K562 (cell line): ENCODE results near the gene URAD. TPM values are rescaled to one million over a fixed set of nuclear protein-coding genes. Genes with fewer than 3 reads are reported as not detected.

ENCODE experiments used
- ATAC-seq: fragments of 200-7000 bp; cut with Tn5 transposase; 3 replicates; pipeline ENCODE4 v1.9.1; 2020; ENCODE audit warnings: moderate library complexity
- BruUV-seq: library from RNA; stranded (reverse); fragments of 400-500 nt; replicated peaks from 2 replicates; lab custom pipeline; 2021; lab: Mats Ljungman, UMichigan
- CTCF ChIA-PET: fragments of 300-600 bp; formaldehyde crosslinking; extraction: SDS; loops from one replicate; lab custom pipeline; 2021; ENCODE audit warnings: low intra/inter-chr PET ratio; lab: Yijun Ruan, JAX
- POLR2A ChIA-PET: fragments of 300-600, 350-650 bp; sonication (Branson Sonifier 250); formaldehyde crosslinking; extraction: SDS; loops from one replicate; lab custom pipeline; 2021; ENCODE audit warnings: antibody characterized with exemption, inconsistent platforms; lab: Yijun Ruan, JAX
- DNase-seq, 4 experiments: peaks; one replicate each; pipeline versions ENCODE4 v3.0.0 to v3.0.0-alpha.2; 2011 to 2018; ENCODE audit warnings: low spot score in 3 of 4, mixed read lengths in 3 of 4; ENCODE audit errors: extremely low read depth in 1 of 4
- FAIRE-seq: peaks from 2 replicates; lab custom pipeline; 2011; peaks lifted over from hg19 to GRCh38; lab: Jason Lieb, UNC
- H2AFZ ChIP-seq: 2 replicates; pipeline ENCODE4 v1.6.0; 2011; ENCODE audit warnings: low read depth, low read length, control low read depth, inconsistent platforms
- H3K27ac ChIP-seq: fragments of 200-600 bp; 3 replicates; pipeline ENCODE4 v1.8.0; 2011; ENCODE audit warnings: low read depth, mild to moderate bottlenecking, control low read depth, inconsistent platforms, low read length, moderate library complexity, mixed read lengths; ENCODE audit errors: extremely low read depth
- H3K27me3 ChIP-seq, 2 experiments: fragments of 300-600 bp in 1 of 2; 2 replicates in 1 of 2; 3 replicates in 1 of 2; pipeline versions ENCODE4 v1.6.0 to v1.8.0; 2011; ENCODE audit warnings: inconsistent platforms in 2 of 2, low read length in 2 of 2, mild to moderate bottlenecking in 1 of 2, mixed read lengths in 1 of 2, moderate library complexity in 1 of 2; ENCODE audit not compliant: control insufficient read depth in 2 of 2, insufficient read depth in 2 of 2
- H3K36me3 ChIP-seq: fragments of 300-600 bp; 3 replicates; pipeline ENCODE4 v1.8.0; 2011; ENCODE audit warnings: mild to moderate bottlenecking, low read length, inconsistent platforms; ENCODE audit not compliant: control insufficient read depth, insufficient read depth
- H3K4me1 ChIP-seq, 2 experiments: fragments of 200-600 bp in 1 of 2; replicated peaks in 1 of 2; 2 replicates in 1 of 2; 3 replicates in 1 of 2; pipeline versions ENCODE4 v1.5.1 to v1.8.0; 2011; ENCODE audit warnings: inconsistent platforms in 2 of 2, low read length in 2 of 2, mild to moderate bottlenecking in 1 of 2, mixed read lengths in 1 of 2, moderate library complexity in 1 of 2; ENCODE audit not compliant: control insufficient read depth in 2 of 2, insufficient read depth in 2 of 2
- H3K4me2 ChIP-seq: 2 replicates; pipeline ENCODE4 v1.6.1; 2011; ENCODE audit warnings: low read length, control low read depth, inconsistent platforms, mixed read lengths; ENCODE audit not compliant: insufficient read depth
- H3K4me3 ChIP-seq: fragments of 200-600 bp; sonication (generic), shearing (Covaris generic); 2 replicates; pipeline ENCODE4 v1.5.1; 2016; ENCODE audit warnings: control low read depth, inconsistent platforms
- H3K79me2 ChIP-seq: fragments of 200-600 bp; 3 replicates; pipeline ENCODE4 v1.8.0; 2011; ENCODE audit warnings: low read length, inconsistent platforms; ENCODE audit not compliant: control insufficient read depth, insufficient read depth
- H3K9ac ChIP-seq, 2 experiments: 2 replicates each; pipeline versions ENCODE4 v1.6.0 to v1.6.1; 2011; ENCODE audit warnings: low read depth in 2 of 2, low read length in 2 of 2, control low read depth in 1 of 2, inconsistent platforms in 1 of 2, mild to moderate bottlenecking in 1 of 2, mixed read lengths in 1 of 2; ENCODE audit not compliant: insufficient read depth in 1 of 2
- H3K9me1 ChIP-seq: one replicate; pipeline ENCODE4 v1.6.0; 2011; ENCODE audit warnings: inconsistent platforms, mild to moderate bottlenecking, low read length, moderate library complexity; ENCODE audit not compliant: control insufficient read depth, insufficient read depth
- H3K9me3 ChIP-seq: replicated peaks from 2 replicates; pipeline ENCODE4 v1.5.1; 2011; ENCODE audit warnings: low read depth, low read length, inconsistent platforms; ENCODE audit not compliant: control insufficient read depth, insufficient read depth
- H4K20me1 ChIP-seq: replicated peaks from 2 replicates; pipeline ENCODE4 v1.6.1; 2011; ENCODE audit warnings: low read length, inconsistent platforms, mixed read lengths; ENCODE audit not compliant: control insufficient read depth, insufficient read depth
- BRD4 ChIP-seq: fragments of 200-600 bp; sonication (generic); IDR thresholded peaks from 2 replicates; pipeline ENCODE4 v1.6.1; 2017; ENCODE audit warnings: inconsistent platforms
- CBX1 ChIP-seq: sonication (generic); IDR thresholded peaks from 2 replicates; pipeline ENCODE4 v1.6.1; 2016; ENCODE audit warnings: antibody characterized with exemption, low read depth, mild to moderate bottlenecking
- CTBP1 ChIP-seq: fragments of 450-650 bp; IDR thresholded peaks from 2 replicates; pipeline ENCODE4 v1.6.1; 2016; ENCODE audit warnings: borderline replicate concordance
- DNMT1 ChIP-seq: fragments of 450-650 bp; IDR thresholded peaks from 2 replicates; pipeline ENCODE4 v1.6.1; 2016; ENCODE audit warnings: antibody characterized with exemption, mild to moderate bottlenecking
- MEIS2 ChIP-seq: fragments of 450-650 bp; IDR thresholded peaks from 2 replicates; pipeline ENCODE4 v1.6.1; 2014; ENCODE audit warnings: mild to moderate bottlenecking; ENCODE audit not compliant: partially characterized antibody
- MTF1 ChIP-seq: fragments of 250-450 bp; sonication (Bioruptor Pico); IDR thresholded peaks from 2 replicates; pipeline ENCODE4 v1.9.0; 2021; ENCODE audit warnings: moderate library complexity, mild to moderate bottlenecking, inconsistent platforms, borderline replicate concordance
- NCOA2 ChIP-seq, 2 experiments: fragments of 450-650 bp; IDR thresholded peaks; 2 replicates each; pipeline ENCODE4 v1.6.1; 2018; ENCODE audit warnings: mild to moderate bottlenecking in 2 of 2, moderate library complexity in 1 of 2; ENCODE audit not compliant: partially characterized antibody in 2 of 2
- NEUROD1 ChIP-seq: fragments of 150-350 bp; IDR thresholded peaks from 2 replicates; pipeline ENCODE4 v1.6.1; 2014; ENCODE audit warnings: borderline replicate concordance, low read length, low read depth; ENCODE audit not compliant: partially characterized antibody
- PCBP1 ChIP-seq: fragments of 200-400 bp; formaldehyde crosslinking; IDR thresholded peaks from 2 replicates; pipeline ENCODE4 v1.6.1; 2018; ENCODE audit warnings: mild to moderate bottlenecking, low read depth, low read length; ENCODE audit not compliant: poor library complexity, severe bottlenecking
- RBM25 ChIP-seq: fragments of 200-400 bp; formaldehyde crosslinking; IDR thresholded peaks from 2 replicates; pipeline ENCODE4 v1.6.1; 2018; ENCODE audit warnings: low read length, low read depth, moderate library complexity; ENCODE audit not compliant: severe bottlenecking
- SMAD3 ChIP-seq: fragments of 450-650 bp; formaldehyde crosslinking; conservative IDR thresholded peaks from 2 replicates; pipeline ENCODE4 v1.4.0; 2020; ENCODE audit warnings: mild to moderate bottlenecking
- TAF9B ChIP-seq: fragments of 450-650 bp; IDR thresholded peaks from 2 replicates; pipeline ENCODE4 v1.6.1; 2018; ENCODE audit warnings: mild to moderate bottlenecking; ENCODE audit not compliant: partially characterized antibody
- ZFX ChIP-seq: sonication (generic); formaldehyde crosslinking; IDR thresholded peaks from 2 replicates; pipeline ENCODE4 v1.8.0; 2022; ENCODE audit warnings: mild to moderate bottlenecking, missing genetic modification reagents, moderate library complexity
- ZNF217 ChIP-seq: sonication (generic); formaldehyde crosslinking; IDR thresholded peaks from 2 replicates; pipeline ENCODE4 v1.8.0; 2022; ENCODE audit warnings: mild to moderate bottlenecking, missing genetic modification reagents
- ZNF551 ChIP-seq: fragments of 250-450 bp; sonication (Bioruptor Pico); IDR thresholded peaks from 2 replicates; pipeline ENCODE4 v1.5.0; 2021; ENCODE audit warnings: mild to moderate bottlenecking, moderate library complexity
- ZNF644 ChIP-seq: fragments of 200-800 bp; sonication (Bioruptor generic); IDR thresholded peaks from 2 replicates; pipeline ENCODE4 v1.6.1; 2016; ENCODE audit warnings: low read depth, missing genetic modification characterization, missing compliant biosample characterization
- WGBS: fragments of 100-300 bp; shearing (Covaris generic); methylation state at CpG from one replicate; pipeline ENCODE4 v1.1.6; 2016; ENCODE audit warnings: low coverage, mixed read lengths; ENCODE audit not compliant: insufficient coverage; ENCODE audit errors: missing lambda C conversion rate; 5-methylcytosine and 5-hydroxymethylcytosine counted together
- in situ Hi-C: fragments of 300-500 bp; cut with MboI; formaldehyde crosslinking; loops from 4 replicates; pipeline ENCODE4 v1.15.0; 2018; ENCODE audit warnings: inconsistent platforms, mixed read lengths
- intact Hi-C: fragments of 100-400 bp; cut with micrococcal nuclease; formaldehyde crosslinking; loops from 2 replicates; pipeline ENCODE4 v1.14.2; 2022
- polyA plus RNA-seq, 8 experiments: library from polyadenylated mRNA; depleted of rRNA in 4 of 8; stranded (reverse) in 5 of 8; unstranded in 3 of 8; fragments of >200 nt; fragmentation: Nextera tagmentation in 2 of 8; fragmentation: Illumina TruSeq in 1 of 8; extraction: Ambion mirVana in 2 of 8; extraction: Trizol in 1 of 8; gene quantifications; 2 replicates each; pipeline versions ENCODE4 v1.2.1 to v1.2.3, GENCODE V29; 2011 to 2014; ENCODE audit warnings: inconsistent platforms in 1 of 8, missing spikeins in 1 of 8
- total RNA-seq, 7 experiments: library from RNA; depleted of rRNA in 6 of 7; stranded (reverse); fragments of >200 nt in 6 of 7; fragmentation: Illumina TruSeq in 2 of 7; extraction: Trizol in 2 of 7; gene quantifications; 2 replicates each; pipeline versions ENCODE4 v1.2.1 to v1.2.3, GENCODE V29; 2011 to 2021; ENCODE audit warnings: low replicate concordance in 1 of 7
- TF ChIP-seq, protein P1 (sequence below): sonication (generic); formaldehyde crosslinking; IDR thresholded peaks from 2 replicates; pipeline ENCODE4 v1.8.0; 2022; ENCODE audit warnings: mild to moderate bottlenecking, missing genetic modification reagents
- TF ChIP-seq, protein P2 (sequence below): conservative IDR thresholded peaks from 2 replicates; pipeline ENCODE4 v1.6.1; 2011; ENCODE audit warnings: low read depth, mild to moderate bottlenecking, low read length; ENCODE audit not compliant: control insufficient read depth
- TF ChIP-seq, protein P3 (sequence below): IDR thresholded peaks from 2 replicates; pipeline ENCODE4 v1.6.1; 2011; ENCODE audit not compliant: insufficient read length; ENCODE audit errors: extremely low read depth

Gene URAD
- total and polyA plus RNA-seq, 9 of the 15 experiments (the other 6 are each of a cell fraction or from before 2014, with no cell fraction given) = not detected

DNA sequence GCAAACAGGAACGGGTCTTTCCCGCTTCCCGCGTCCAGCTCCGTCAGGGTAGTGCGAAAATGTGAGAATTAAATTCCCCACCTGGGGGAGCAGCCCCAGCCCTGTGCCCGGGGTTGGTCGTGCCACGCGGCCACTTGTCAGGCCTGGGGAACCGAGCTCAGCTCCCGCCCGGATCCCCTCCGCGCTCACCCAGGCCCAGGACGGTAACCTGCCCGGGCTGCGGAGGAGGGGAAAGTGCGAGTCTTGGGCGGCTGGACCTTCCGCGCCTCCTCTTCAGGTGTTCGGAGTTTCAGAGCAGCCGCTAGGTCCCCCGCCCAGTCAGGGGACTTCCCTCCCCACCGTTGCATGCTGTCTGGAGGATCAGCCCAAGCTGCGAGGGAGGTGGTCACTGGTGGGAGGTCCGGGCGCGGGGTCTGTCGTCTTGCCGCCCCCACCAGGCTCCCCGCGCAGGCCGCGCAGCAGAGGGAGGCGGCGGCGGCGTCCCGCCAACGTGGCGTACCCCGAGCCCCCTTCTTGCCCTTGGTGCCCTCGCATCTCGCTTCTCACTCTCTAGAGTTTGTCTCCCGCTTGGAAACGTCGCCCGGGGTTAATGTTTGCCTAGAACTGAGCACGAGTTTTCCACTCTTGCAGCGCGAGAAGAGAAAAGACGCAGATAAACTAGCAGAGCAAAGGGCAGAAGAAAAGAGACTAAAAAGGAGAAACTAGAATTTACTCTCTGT is 8.1 kb downstream of the URAD start (continued):
- TF ChIP-seq SMAD3 (CRISPR knock-in tag) (no peak), BRD4 (no peak), NEUROD1 (no peak)
- TF ChIP-seq, protein P1, sequence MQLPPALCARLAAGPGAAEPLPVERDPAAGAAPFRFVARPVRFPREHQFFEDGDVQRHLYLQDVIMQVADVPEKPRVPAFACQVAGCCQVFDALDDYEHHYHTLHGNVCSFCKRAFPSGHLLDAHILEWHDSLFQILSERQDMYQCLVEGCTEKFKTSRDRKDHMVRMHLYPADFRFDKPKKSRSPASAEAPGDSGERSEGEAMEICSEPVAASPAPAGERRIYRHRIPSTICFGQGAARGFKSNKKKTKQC = no peak

DNA sequence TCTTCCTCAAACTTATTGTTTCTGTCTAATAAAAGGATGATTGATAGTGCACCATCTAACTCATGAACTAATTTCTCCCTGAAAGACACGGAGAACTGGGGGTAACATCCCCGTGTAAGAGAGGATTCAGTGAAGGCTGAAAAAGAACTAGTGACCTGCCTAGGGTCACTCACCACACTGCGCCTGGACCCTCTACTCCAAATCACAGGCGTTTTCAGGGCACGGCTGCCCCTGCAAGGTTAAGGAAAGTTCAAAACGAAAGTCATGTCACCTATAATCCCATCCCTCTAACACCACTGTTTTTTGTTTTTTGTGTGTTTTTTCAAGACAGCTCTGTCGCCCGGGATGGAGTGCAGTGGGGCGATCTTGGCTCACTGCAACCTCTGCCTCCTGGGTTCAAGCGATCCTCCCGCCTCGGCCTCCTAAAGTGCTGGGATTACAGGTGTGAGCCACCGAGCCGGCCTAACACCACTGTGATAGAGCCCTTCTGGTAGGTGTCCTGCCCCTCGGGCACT is 8.7 kb downstream of the URAD start:
- FAIRE-seq (no peak), DNase-seq (no peak), ATAC-seq (no peak)
- no peak overlapping the region for H3K4me3 ChIP-seq
- 10% methylated on average over 13 of the region's 15 CpGs for WGBS
- H4K20me1 ChIP-seq = no peaks in the 10 kb centered on the region
- H3K79me2 ChIP-seq = no peaks in the 10 kb centered on the region
- BruUV-seq = no TSS peak
- no peak overlapping the region for H2AFZ ChIP-seq
- ChIA-PET CTCF (no interaction called here), POLR2A (no interaction called here)
- H3K27ac ChIP-seq = no peak overlapping the region
- intact Hi-C loops = loop anchor here (5.0 kb wide), 2 partner anchors 153 to 608 kb away; no protein-coding TSS in a partner anchor
- H3K9me3 ChIP-seq = no peaks in the 10 kb centered on the region
- 0 out of 5 replicates have a peak, but pooled peaks cover 0 to 3% of the 10 kb centered on the region in 2 experiments for H3K4me1 ChIP-seq
- peaks cover 3 to 42% of the 10 kb centered on the region in 2 experiments; a peak in 4 of 5 replicates for H3K27me3 ChIP-seq
- no peak overlapping the region for H3K4me2 ChIP-seq
- in situ Hi-C loops = loop anchor here (10.0 kb wide), 1 partner anchor 1025 kb away; no protein-coding TSS in a partner anchor
- no peak overlapping the region for H3K9ac ChIP-seq
- H3K36me3 ChIP-seq = no peaks in the 10 kb centered on the region
- no peaks in the 10 kb centered on the region for H3K9me1 ChIP-seq
- TF ChIP-seq, protein P2, sequence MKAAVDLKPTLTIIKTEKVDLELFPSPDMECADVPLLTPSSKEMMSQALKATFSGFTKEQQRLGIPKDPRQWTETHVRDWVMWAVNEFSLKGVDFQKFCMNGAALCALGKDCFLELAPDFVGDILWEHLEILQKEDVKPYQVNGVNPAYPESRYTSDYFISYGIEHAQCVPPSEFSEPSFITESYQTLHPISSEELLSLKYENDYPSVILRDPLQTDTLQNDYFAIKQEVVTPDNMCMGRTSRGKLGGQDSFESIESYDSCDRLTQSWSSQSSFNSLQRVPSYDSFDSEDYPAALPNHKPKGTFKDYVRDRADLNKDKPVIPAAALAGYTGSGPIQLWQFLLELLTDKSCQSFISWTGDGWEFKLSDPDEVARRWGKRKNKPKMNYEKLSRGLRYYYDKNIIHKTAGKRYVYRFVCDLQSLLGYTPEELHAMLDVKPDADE = no peak
- TF ChIP-seq ZFX (CRISPR knock-in tag) = no peak
- no peak for TF ChIP-seq CTBP1
- TF ChIP-seq PCBP1 = no peak
- no peak for TF ChIP-seq ZNF551 (CRISPR knock-in tag)
- TF ChIP-seq, protein P3, sequence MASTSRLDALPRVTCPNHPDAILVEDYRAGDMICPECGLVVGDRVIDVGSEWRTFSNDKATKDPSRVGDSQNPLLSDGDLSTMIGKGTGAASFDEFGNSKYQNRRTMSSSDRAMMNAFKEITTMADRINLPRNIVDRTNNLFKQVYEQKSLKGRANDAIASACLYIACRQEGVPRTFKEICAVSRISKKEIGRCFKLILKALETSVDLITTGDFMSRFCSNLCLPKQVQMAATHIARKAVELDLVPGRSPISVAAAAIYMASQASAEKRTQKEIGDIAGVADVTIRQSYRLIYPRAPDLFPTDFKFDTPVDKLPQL = no peak
- no peak for TF ChIP-seq ZNF644 (tag)
- no peak for TF ChIP-seq MTF1 (CRISPR knock-in tag)
- TF ChIP-seq CBX1 = no peak
- no peak for TF ChIP-seq NCOA2 (IDR thresholded peaks at IDR 0.05; ENCODE audit: partially characterized antibody in 2 of 2)
- no peak for TF ChIP-seq DNMT1
- no peak for TF ChIP-seq RBM25
- no peak for TF ChIP-seq MEIS2
- TF ChIP-seq ZNF217 (CRISPR knock-in tag) = no peak
- TF ChIP-seq TAF9B = no peak
